ENCODE measurements around the gene PARVA.

GRCh38 chr11:12353534-12353933, 23.8 kb upstream of the PARVA start:
- TF ChIP-seq TAF1 (IDR thresholded peaks at IDR 0.05; ENCODE audit: low read depth) (no peak), CEBPB (IDR thresholded peaks at IDR 0.05) (no peak), USF1 (IDR thresholded peaks at IDR 0.05) (no peak), EP300 (IDR thresholded peaks at IDR 0.05; ENCODE audit: borderline replicate concordance) (no peak), YY1 (IDR thresholded peaks at IDR 0.05; ENCODE audit: low read depth) (no peak), EGR1 (IDR thresholded peaks at IDR 0.05) (no peak), NFIC (IDR thresholded peaks at IDR 0.05) (no peak), REST (IDR thresholded peaks at IDR 0.05; ENCODE audit: low read depth) (no peak), RAD21 (IDR thresholded peaks at IDR 0.05; ENCODE audit: low read depth) (no peak), CREB1 (IDR thresholded peaks at IDR 0.05; ENCODE audit: low read depth) (no peak), ZBTB7A (IDR thresholded peaks at IDR 0.05; ENCODE audit: low read depth) (no peak), TEAD4 (IDR thresholded peaks at IDR 0.05) (no peak)

All from Ishikawa (cell line).